BLaER1 (cell line): ENCODE results near the gene KAT6B.
"Not testable (repeated sequence)": the region's sequence is repeated elsewhere in the genome, so short reads cannot be mapped to it uniquely, and the experiment has no call there.

Experiments used
- H3K27ac ChIP-seq: shearing (Covaris generic); formaldehyde crosslinking; 2 replicates; pipeline ENCODE4 v1.8.1; 2022
- H3K27me3 ChIP-seq: shearing (Covaris generic); formaldehyde crosslinking; 2 replicates; pipeline ENCODE4 v1.8.1; 2022
- H3K36me3 ChIP-seq: shearing (Covaris generic); formaldehyde crosslinking; 2 replicates; pipeline ENCODE4 v1.8.1; 2022
- H3K4me1 ChIP-seq: shearing (Covaris generic); formaldehyde crosslinking; 2 replicates; pipeline ENCODE4 v1.8.1; 2022
- H3K4me2 ChIP-seq: shearing (Covaris generic); formaldehyde crosslinking; 2 replicates; pipeline ENCODE4 v1.8.1; 2022
- H3K4me3 ChIP-seq: shearing (Covaris generic); formaldehyde crosslinking; 2 replicates; pipeline ENCODE4 v1.8.1; 2022
- H3K9ac ChIP-seq: shearing (Covaris generic); formaldehyde crosslinking; 2 replicates; pipeline ENCODE4 v1.8.1; 2022
- H3K9me3 ChIP-seq: shearing (Covaris generic); formaldehyde crosslinking; 2 replicates; pipeline ENCODE4 v1.8.1; 2022
- H4K20me1 ChIP-seq: shearing (Covaris generic); formaldehyde crosslinking; 2 replicates; pipeline ENCODE4 v1.8.1; 2022
- Cebpa-rat ChIP-seq: shearing (Covaris generic); IDR thresholded peaks from 2 replicates; pipeline ENCODE4 v1.8.1; 2022

Gene KAT6B

DNA sequence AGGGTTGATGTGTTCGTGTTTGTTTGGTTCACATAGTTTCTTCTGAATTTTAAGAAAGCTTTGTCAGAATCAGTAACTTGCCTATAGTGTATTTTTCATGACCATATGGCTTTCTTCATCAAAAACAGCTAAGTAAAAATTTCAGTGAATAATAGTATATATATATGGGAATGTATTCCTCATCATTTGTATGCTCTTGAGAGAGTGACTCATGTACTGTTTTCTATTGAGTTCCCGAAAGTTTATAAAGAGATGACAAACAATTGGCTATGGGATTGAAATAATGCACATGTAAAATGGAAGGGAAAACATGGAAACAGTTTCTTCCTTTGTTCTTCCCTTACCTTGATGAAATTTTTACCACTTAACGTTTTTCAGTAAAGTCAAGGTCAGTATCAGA lies 56.4 kb downstream of the KAT6B start:
- H3K9me3 ChIP-seq, result no peaks in the 10 kb centered on the region
- no peak for TF ChIP-seq Cebpa-rat
- H3K4me2 ChIP-seq, result no peak overlapping the region
- no peak overlapping the region for H3K9ac ChIP-seq
- peaks cover 76% of the 10 kb centered on the region for H4K20me1 ChIP-seq
- peaks cover 18% of the 10 kb centered on the region for H3K4me1 ChIP-seq
- H3K4me3 ChIP-seq, result no peak overlapping the region
- H3K36me3 ChIP-seq, result peaks cover 27% of the 10 kb centered on the region
- H3K27me3 ChIP-seq, result no peaks in the 10 kb centered on the region
- H3K27ac ChIP-seq, result no peak overlapping the region

DNA sequence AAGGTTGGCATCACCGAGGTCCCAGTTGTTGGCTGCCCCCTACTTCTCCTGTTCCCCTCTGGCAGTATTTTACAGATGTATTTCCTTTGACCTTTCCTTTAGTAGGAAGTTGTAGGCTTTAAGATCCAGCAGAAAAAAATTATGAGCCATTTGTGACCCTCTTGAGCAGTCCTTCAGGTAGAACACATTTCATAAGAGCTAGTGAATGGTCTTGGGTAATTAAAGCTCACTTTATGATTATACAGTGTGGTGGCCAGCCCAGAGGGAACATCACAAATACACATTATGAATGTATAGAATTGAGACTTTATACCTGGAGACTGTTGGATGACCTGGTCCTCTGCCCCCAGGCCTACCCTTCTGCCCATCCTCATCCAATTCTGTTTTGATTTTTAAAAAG lies 57.0 kb downstream of the KAT6B start:
- Histone ChIP-seq H3K27me3 (no peaks in the 10 kb centered on the region), H3K36me3 (peaks cover 27% of the 10 kb centered on the region), H3K4me2 (no peak overlapping the region), H3K4me3 (no peak overlapping the region), H4K20me1 (peaks cover 78% of the 10 kb centered on the region), H3K27ac (no peak overlapping the region), H3K4me1 (peaks cover 12% of the 10 kb centered on the region), H3K9me3 (no peaks in the 10 kb centered on the region), H3K9ac (no peak overlapping the region)
- no peak for TF ChIP-seq Cebpa-rat

DNA sequence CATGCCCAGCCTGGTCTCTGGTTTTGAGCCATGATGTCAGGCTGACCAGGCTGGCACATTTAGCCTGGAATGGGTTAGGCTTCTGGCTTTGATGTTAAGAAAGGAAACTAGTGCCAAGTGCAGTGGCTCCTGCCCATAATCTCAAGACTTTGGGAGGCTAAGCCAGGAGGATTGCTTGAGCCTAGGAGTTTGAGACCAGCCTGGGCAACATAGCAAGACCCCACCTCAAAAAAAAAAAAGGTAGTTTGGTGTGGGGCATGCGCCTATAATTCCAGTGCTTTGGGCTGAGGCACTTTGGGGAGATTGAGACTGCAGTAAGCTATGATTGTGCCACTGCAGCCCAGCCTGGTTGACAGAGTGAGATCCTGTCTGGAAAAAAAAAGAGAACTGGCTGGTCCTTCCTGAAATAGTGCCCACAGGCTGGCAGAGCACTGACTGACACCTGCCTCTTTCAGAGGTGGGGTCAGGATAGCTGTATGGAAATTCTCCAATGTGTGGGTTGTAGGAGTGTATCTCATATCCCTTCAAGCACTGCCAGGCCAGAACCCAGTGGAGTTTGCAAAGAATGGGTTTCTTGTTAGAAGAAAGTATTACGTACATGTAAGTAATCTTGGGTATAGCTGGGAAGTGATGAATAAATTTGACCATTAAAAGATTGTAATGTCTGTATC lies 61.3 kb downstream of the KAT6B start:
- Histone ChIP-seq H3K27ac (no peak overlapping the region), H3K4me2 (no peak overlapping the region), H3K4me1 (peaks cover 11% of the 10 kb centered on the region), H3K36me3 (peaks cover 19% of the 10 kb centered on the region), H4K20me1 (peaks cover 71% of the 10 kb centered on the region), H3K27me3 (no peaks in the 10 kb centered on the region), H3K9me3 (no peaks in the 10 kb centered on the region), H3K9ac (no peak overlapping the region), H3K4me3 (no peak overlapping the region)
- TF ChIP-seq Cebpa-rat, result no peak

DNA sequence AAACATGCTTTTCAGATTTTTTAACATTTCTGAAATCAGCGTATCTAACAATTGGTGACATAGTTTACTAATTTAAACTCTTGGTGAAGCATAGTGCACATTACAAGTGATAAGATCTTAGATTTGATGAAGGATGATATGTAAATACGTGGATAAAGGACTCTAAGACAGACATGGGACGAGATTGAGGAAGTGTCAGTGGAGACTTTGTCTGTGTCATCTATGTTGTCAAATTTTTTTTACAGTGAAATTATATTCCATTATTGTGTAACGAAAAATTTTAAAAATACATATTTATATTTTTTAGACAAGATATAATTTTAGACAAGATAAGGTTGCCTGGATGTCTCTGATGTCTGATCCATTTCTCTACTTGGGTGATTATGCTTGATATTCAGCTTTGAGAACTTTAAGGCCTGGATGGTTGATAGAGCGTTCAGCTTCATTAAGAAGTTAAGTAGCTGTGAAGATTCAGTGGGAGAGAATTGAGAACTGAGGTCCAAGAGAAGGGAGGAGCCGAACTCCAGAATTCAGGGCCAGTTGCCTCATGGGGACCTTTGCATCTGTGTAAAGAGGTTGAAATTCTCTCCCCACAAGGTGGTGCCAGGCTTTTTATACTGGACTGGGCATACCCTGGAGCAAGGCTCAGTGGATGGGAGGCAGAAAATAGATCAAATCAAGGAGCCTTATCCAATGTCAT lies 62.7 kb downstream of the KAT6B start:
- no peak for TF ChIP-seq Cebpa-rat
- Histone ChIP-seq H3K4me2 (no peak overlapping the region), H3K27me3 (no peaks in the 10 kb centered on the region), H3K9ac (no peak overlapping the region), H3K4me3 (no peak overlapping the region), H4K20me1 (peaks cover 67% of the 10 kb centered on the region), H3K36me3 (peaks cover 21% of the 10 kb centered on the region), H3K27ac (no peak overlapping the region), H3K4me1 (peaks cover 15% of the 10 kb centered on the region), H3K9me3 (no peaks in the 10 kb centered on the region)

DNA sequence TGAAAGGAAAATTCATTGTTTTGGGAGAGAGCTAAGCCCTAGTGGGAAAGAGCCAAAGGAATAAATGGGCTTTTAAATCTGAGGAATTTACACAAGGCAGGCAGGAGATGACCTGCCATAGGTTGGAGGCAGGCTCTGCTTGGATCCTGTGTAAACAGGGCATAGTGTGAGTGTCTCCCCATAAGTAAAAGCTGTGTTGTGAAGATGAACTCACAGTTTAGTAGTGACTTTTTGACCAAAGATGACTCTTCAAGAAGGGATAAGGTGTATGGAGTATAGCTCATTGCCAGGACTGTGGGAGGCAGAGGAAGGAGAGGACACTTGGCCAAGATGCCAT lies 63.2 kb downstream of the KAT6B start:
- Histone ChIP-seq H3K27ac (no peak overlapping the region), H3K4me2 (no peak overlapping the region), H3K4me1 (peaks cover 15% of the 10 kb centered on the region), H3K9ac (no peak overlapping the region), H3K9me3 (no peaks in the 10 kb centered on the region), H4K20me1 (peaks cover 63% of the 10 kb centered on the region), H3K27me3 (no peaks in the 10 kb centered on the region), H3K4me3 (no peak overlapping the region), H3K36me3 (peaks cover 27% of the 10 kb centered on the region)
- TF ChIP-seq Cebpa-rat, result no peak

DNA sequence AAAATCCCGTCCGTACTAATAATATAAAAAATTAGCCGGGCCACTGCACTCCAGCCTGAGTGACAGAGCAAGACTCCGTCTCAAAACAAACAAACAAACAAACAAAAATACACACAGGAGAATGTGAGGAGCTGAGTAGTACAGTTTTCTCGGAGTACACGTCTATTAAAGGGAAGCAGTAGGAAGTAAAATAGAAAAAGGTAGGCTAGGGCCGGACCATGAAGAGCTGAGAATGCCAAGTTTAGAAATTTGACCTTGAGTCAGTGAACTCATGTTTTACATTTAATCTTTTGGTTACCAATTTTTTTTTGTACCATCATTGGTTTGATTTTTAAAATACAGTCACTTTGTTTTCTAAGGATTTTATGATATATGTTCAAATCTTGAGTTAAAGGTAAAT lies 64.1 kb downstream of the KAT6B start:
- no peak for TF ChIP-seq Cebpa-rat
- Histone ChIP-seq H3K4me2 (no peak overlapping the region), H3K27ac (no peak overlapping the region), H3K9ac (no peak overlapping the region), H4K20me1 (peaks cover 62% of the 10 kb centered on the region), H3K9me3 (no peaks in the 10 kb centered on the region), H3K4me1 (peaks cover 15% of the 10 kb centered on the region), H3K36me3 (peaks cover 31% of the 10 kb centered on the region), H3K27me3 (no peaks in the 10 kb centered on the region), H3K4me3 (no peak overlapping the region)

DNA sequence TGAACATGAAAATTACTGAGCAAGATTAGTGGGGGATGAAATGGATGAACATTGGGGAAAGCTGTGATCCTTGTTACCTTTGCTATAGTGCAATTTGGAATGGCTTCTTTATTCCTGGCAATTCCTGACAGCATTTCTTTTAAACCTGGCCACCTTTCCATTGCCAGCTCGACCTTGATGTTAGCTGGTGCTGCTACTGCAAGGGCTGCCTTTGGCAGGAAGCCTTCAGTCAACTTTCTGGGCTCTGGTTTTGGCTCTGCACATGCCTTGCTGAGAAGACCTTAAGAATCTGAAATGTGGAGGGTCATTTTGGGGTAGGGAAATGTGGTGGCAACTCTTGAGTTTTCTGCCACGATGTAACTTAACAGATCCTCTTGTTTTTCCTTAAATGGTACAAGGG lies 64.7 kb downstream of the KAT6B start:
- H3K4me2 ChIP-seq, result no peak overlapping the region
- no peak overlapping the region for H3K9ac ChIP-seq
- no peak for TF ChIP-seq Cebpa-rat
- peaks cover 15% of the 10 kb centered on the region for H3K4me1 ChIP-seq
- H3K36me3 ChIP-seq, result peaks cover 34% of the 10 kb centered on the region
- no peaks in the 10 kb centered on the region for H3K27me3 ChIP-seq
- no peaks in the 10 kb centered on the region for H3K9me3 ChIP-seq
- H3K27ac ChIP-seq, result no peak overlapping the region
- no peak overlapping the region for H3K4me3 ChIP-seq
- H4K20me1 ChIP-seq, result peaks cover 63% of the 10 kb centered on the region

DNA sequence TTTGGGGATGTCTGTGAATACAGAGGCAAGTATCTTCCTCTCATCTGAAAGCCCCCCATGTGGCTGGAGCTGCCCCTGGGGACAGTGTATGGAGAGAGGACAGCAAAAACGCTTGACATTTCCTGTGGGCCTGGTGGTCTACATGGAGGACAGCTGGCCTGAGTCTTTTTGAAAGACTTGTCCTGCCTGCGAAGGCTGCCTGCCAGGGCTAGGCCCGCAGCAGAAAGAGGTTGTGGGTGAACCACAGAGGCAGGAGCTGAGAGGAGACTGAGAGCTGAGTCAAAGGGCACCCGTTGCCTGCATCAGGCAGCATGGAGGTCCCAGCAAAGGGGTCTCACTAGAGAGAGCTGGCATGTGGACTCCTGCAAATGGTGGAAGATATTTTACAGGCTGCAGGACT lies 66.4 kb downstream of the KAT6B start:
- Histone ChIP-seq H3K4me3 (no peak overlapping the region), H3K36me3 (peaks cover 29% of the 10 kb centered on the region), H3K9me3 (no peaks in the 10 kb centered on the region), H3K9ac (no peak overlapping the region), H3K27me3 (no peaks in the 10 kb centered on the region), H4K20me1 (peaks cover 60% of the 10 kb centered on the region), H3K27ac (peak overlapping the region; percentile 52), H3K4me1 (peaks cover 21% of the 10 kb centered on the region), H3K4me2 (peak overlapping the region; percentile 44)
- TF ChIP-seq Cebpa-rat, result no peak

DNA sequence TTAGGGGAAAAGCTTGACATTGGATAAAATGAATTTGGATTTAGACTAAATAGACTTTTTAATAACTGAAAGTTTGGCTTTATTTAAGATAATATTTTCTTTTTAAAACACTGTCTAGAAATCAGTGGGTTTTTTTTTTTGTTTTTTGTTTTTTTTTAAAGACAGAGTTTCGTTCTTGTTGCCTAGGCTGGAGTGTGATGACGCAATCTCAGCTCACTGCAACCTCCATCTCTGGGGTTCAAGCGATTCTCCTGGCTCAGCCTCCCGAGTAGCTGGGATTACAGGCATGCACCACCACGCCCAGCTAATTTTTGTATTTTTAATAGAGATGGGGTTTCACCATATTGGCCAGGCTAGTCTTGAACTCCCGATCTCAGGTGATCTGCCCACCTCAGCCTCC lies 66.9 kb downstream of the KAT6B start:
- not testable (repeated sequence) for H3K4me2 ChIP-seq, H3K27me3 ChIP-seq, H3K4me3 ChIP-seq, H3K9ac ChIP-seq, H3K9me3 ChIP-seq
- Histone ChIP-seq H4K20me1 (peaks cover 58% of the 10 kb centered on the region), H3K4me1 (peaks cover 21% of the 10 kb centered on the region), H3K36me3 (peaks cover 29% of the 10 kb centered on the region), H3K27ac (peak overlapping the region; percentile 52; the same call in 1 of the 2 replicates)
- peak; percentile 56; the same call in 1 of the 2 replicates for TF ChIP-seq Cebpa-rat

DNA sequence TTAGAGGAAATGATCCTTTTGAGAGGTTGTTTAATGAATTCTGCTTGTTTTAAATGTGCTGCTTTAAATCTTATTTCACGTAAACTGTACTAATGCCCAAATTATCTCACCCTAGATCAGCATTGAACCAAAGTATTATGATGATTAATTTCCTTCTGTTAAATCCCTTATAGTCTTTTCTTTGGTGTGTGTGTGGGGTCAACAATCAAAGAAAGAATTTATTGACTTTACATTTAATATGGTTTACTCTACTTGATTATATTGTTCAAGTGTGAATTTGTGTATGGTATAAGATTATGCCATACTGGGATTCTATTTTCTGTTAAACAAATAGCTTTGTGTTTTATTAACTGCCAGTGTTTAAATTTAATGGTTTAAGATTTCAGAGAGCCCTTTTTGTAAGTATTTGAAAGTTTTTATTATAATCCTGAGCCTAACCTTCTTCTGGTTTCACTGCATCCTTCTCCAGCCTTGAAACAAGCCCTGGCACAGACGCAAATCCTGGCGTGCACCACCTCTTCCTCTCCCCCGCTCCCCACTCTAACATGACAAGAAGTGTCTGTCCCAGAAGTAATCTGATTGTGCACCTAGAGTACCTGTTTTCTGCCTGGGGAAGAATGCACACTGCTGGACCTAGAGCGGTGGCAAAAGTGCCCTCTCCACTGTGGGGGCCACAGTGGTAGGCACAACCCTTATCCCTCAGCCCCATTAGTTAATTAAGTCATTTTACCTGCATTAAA lies 70.6 kb downstream of the KAT6B start:
- Histone ChIP-seq H3K9ac (no peak overlapping the region), H3K36me3 (peaks cover 27% of the 10 kb centered on the region), H4K20me1 (peaks cover 56% of the 10 kb centered on the region), H3K4me2 (no peak overlapping the region), H3K9me3 (no peaks in the 10 kb centered on the region), H3K4me1 (peaks cover 24% of the 10 kb centered on the region), H3K27me3 (no peaks in the 10 kb centered on the region), H3K4me3 (no peak overlapping the region), H3K27ac (no peak overlapping the region)
- TF ChIP-seq Cebpa-rat, result no peak
